HepG2 (cell line): ENCODE results near the gene NYNRIN. TPM values are rescaled to one million over a fixed set of nuclear protein-coding genes. Genes with fewer than 3 reads are reported as not detected.

Experiments used
- CREB3 ChIP-seq: sonication (generic); formaldehyde crosslinking; IDR thresholded peaks from 2 replicates; pipeline ENCODE4 v1.5.0; 2020; ENCODE audit warnings: missing genetic modification reagents
- DDIT3 ChIP-seq: sonication (generic); formaldehyde crosslinking; IDR thresholded peaks from 2 replicates; pipeline ENCODE4 v1.4.0; 2020; ENCODE audit warnings: mild to moderate bottlenecking, missing genetic modification reagents
- JARID2 ChIP-seq: sonication (generic); formaldehyde crosslinking; IDR thresholded peaks from 2 replicates; pipeline ENCODE4 v1.8.1; 2023; ENCODE audit warnings: missing genetic modification reagents, inconsistent platforms; ENCODE audit not compliant: insufficient replicate concordance
- LBX2 ChIP-seq: sonication (generic); formaldehyde crosslinking; IDR thresholded peaks from 2 replicates; pipeline ENCODE4 v1.5.0; 2020; ENCODE audit warnings: missing genetic modification reagents, mild to moderate bottlenecking, borderline replicate concordance
- PHB2 ChIP-seq: fragments of 450-650 bp; IDR thresholded peaks from 2 replicates; pipeline ENCODE4 v1.6.1; 2018; ENCODE audit not compliant: partially characterized antibody
- PLSCR1 ChIP-seq: sonication (generic); formaldehyde crosslinking; IDR thresholded peaks from 2 replicates; pipeline ENCODE4 v1.5.0; 2020; ENCODE audit warnings: missing genetic modification reagents, mild to moderate bottlenecking, borderline replicate concordance
- RERE ChIP-seq: IDR thresholded peaks from 2 replicates; pipeline ENCODE4 v1.6.1; 2016; ENCODE audit warnings: low read depth, missing genetic modification reagents, missing compliant biosample characterization
- ZNF414 ChIP-seq: sonication (generic); formaldehyde crosslinking; IDR thresholded peaks from 2 replicates; pipeline ENCODE4 v1.5.0; 2020; ENCODE audit warnings: missing genetic modification reagents
- ZNF639 ChIP-seq: conservative IDR thresholded peaks from 2 replicates; pipeline ENCODE4 v1.6.1; 2018; ENCODE audit warnings: missing genetic modification reagents
- ZNF646 ChIP-seq: sonication (generic); formaldehyde crosslinking; IDR thresholded peaks from 2 replicates; pipeline ENCODE4 v1.9.0; 2021; ENCODE audit warnings: mild to moderate bottlenecking, missing genetic modification reagents
- ZSCAN30 ChIP-seq: sonication (generic); formaldehyde crosslinking; IDR thresholded peaks from 2 replicates; pipeline ENCODE4 v1.5.0; 2020; ENCODE audit warnings: mild to moderate bottlenecking, missing genetic modification reagents
- polyA plus RNA-seq, 8 experiments: library from polyadenylated mRNA; depleted of rRNA in 3 of 8; stranded (reverse) in 7 of 8; unstranded in 1 of 8; fragments of >200 nt; fragmentation: Illumina TruSeq in 4 of 8; extraction: Trizol in 4 of 8; gene quantifications; 2 replicates each; pipeline versions ENCODE4 v1.2.1 to v1.2.3, GENCODE V29; 2011 to 2016; ENCODE audit warnings: low read depth in 4 of 8, missing spikeins in 1 of 8, mixed read lengths in 1 of 8; ENCODE audit not compliant: insufficient read depth in 1 of 8
- total RNA-seq, 5 experiments: library from RNA; depleted of rRNA; stranded (reverse); fragments of >200 nt; fragmentation: Illumina TruSeq; extraction: Trizol; gene quantifications; 2 replicates each; pipeline ENCODE4 v1.2.3, GENCODE V29; 2016; ENCODE audit warnings: low read depth in 1 of 5

Gene NYNRIN
- total and polyA plus RNA-seq, 2 of the 13 experiments (the other 11 are each of a cell fraction or from before 2014, with no cell fraction given) = 0.63 to 1.1 TPM

- TF ChIP-seq LBX2 (CRISPR knock-in tag) = no peak
- TF ChIP-seq JARID2 = no peak
- TF ChIP-seq PHB2 = no peak
- no peak for TF ChIP-seq ZNF639 (CRISPR knock-in tag)
- TF ChIP-seq PLSCR1 (CRISPR knock-in tag) = no peak
- TF ChIP-seq ZNF414 (CRISPR knock-in tag) = no peak
- TF ChIP-seq ZSCAN30 (CRISPR knock-in tag) = no peak
- TF ChIP-seq RERE (CRISPR knock-in tag) = no peak
- no peak for TF ChIP-seq ZNF646
- no peak for TF ChIP-seq CREB3 (CRISPR knock-in tag)
- no peak for TF ChIP-seq DDIT3
Measured at GRCh38 chr14:24436355-24437019, 37.7 kb downstream of the NYNRIN start (continued).
